Bronchial smooth muscle cell (primary cell): ENCODE results near the gene ARMC3. TPM values are rescaled to one million over a fixed set of nuclear protein-coding genes. Genes with fewer than 3 reads are reported as not detected.

Experiments used
- total RNA-seq: library from RNA; depleted of rRNA; stranded (reverse); fragments of >200 nt; gene quantifications from 2 replicates; pipeline ENCODE4 v1.2.1, GENCODE V29; 2014

Gene ARMC3
- total RNA-seq, result not detected in 2 replicates

DNA sequence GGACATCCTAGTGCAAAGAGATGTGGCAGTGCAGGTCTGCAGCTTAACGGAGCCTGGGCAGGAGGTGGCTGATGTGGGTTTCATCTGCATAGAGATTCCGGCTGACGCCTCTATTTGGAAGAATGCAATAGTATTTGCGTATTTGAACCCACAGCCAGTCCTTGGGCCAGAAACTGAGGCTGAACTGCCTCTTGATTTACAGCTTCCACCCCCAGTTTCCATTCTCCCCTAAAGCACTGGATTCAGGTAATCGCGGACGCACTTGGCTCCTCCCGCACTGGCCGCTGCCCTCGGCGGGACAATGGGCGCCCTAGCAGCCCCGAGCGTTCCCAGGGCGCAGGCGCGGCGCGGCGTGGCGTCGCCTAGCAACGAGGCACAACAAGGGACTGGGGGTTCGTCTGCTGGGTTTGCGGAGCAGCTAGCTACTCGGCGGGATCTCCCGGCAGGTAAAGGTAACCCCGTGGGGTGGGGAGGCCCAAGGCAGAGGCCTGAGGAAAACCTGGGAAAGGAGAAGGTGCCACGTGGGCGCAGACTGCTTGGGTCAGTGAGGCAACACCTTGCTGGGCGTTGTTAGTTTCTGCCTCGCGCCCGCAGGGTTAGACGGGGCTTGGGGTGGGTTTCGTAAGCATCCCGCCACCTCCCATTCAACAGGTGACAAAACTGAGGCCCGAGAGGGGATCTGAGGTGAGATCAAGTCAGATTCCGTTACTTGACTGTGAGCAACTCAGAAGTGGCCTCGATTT is at the start of gene ARMC3:
TSS of gene ARMC3 (plus strand) at position 393 of the 743 bp plus-strand sequence. CDS start 3,944 bp downstream, outside the sequence.

Other genes starting within 250 kb of the ARMC3 start
- 25.2 and 28.2 TPM in 2 replicates for gene PIP4K2A, start 213.5 kb upstream of the ARMC3 start, total RNA-seq
- 15.6 and 18.5 TPM in 2 replicates for gene MSRB2, start 167.5 kb downstream of the ARMC3 start, total RNA-seq